Cardiac muscle cell (in vitro differentiated cells and primary cell): ENCODE data around the gene FBXO4. TPM values are rescaled to one million over a fixed set of nuclear protein-coding genes. Genes with fewer than 3 reads are reported as not detected.
A peak's percentile ranks its signal among the peaks of the same experiment; 100 is the strongest.

ENCODE experiments used
- DNase-seq, 2 donors: peaks; one replicate each; pipeline versions ENCODE4 v3.0.0 to v3.0.0-alpha.2; 2010 to 2017; ENCODE audit warnings: low read depth in 1 of 2, low spot score in 1 of 2
- H3K27ac ChIP-seq: fragments of 200-600 bp; sonication (generic); 2 replicates; pipeline ENCODE4 v1.5.1; 2016
- H3K27me3 ChIP-seq: fragments of 200-600 bp; sonication (generic); 2 replicates; pipeline ENCODE4 v1.6.0; 2016; ENCODE audit warnings: control low read depth
- H3K36me3 ChIP-seq: fragments of 200-600 bp; sonication (generic); 2 replicates; pipeline ENCODE4 v1.5.1; 2016; ENCODE audit warnings: control low read depth
- H3K4me1 ChIP-seq: fragments of 200-600 bp; sonication (generic); 2 replicates; pipeline ENCODE4 v1.8.1; 2017; ENCODE audit warnings: low read depth, mild to moderate bottlenecking, mixed run types
- H3K4me3 ChIP-seq: fragments of 200-600 bp; sonication (generic); 2 replicates; pipeline ENCODE4 v1.5.1; 2016; ENCODE audit warnings: mild to moderate bottlenecking
- H3K9me3 ChIP-seq: fragments of 200-600 bp; sonication (generic); 2 replicates; pipeline ENCODE4 v1.5.1; 2017; ENCODE audit warnings: low read depth, mild to moderate bottlenecking, control low read depth
- CTCF ChIP-seq: IDR thresholded peaks from 2 replicates; pipeline ENCODE4 v1.5.1; 2012; ENCODE audit warnings: low read depth, mild to moderate bottlenecking, low read length
- polyA plus RNA-seq: library from polyadenylated mRNA; unstranded; fragments of >200 nt; fragmentation: Nextera tagmentation; extraction: Ambion mirVana; gene quantifications from 2 replicates; pipeline ENCODE4 v1.2.1, GENCODE V29; 2016
- total RNA-seq: library from RNA; depleted of rRNA; stranded (reverse); fragments of >200 nt; gene quantifications from 2 replicates; pipeline ENCODE4 v1.2.3, GENCODE V29; 2016

The FBXO4 gene
- total RNA-seq: 5.8 and 7.1 TPM in 2 replicates
- polyA plus RNA-seq: 2.1 and 8.4 TPM in 2 replicates

- peak; percentile 77 for TF ChIP-seq CTCF
- H3K4me1 ChIP-seq: no peaks in the 10 kb centered on the region
- H3K36me3 ChIP-seq: peaks cover 10% of the 10 kb centered on the region
- no peaks in the 10 kb centered on the region for H3K9me3 ChIP-seq
- H3K27ac ChIP-seq: peak within 1 kb of the TSS; percentile 11
- peak; percentile 78 to 90 for DNase-seq
- H3K4me3 ChIP-seq: peak within 1 kb of the TSS; percentile 49
- no peaks in the 10 kb centered on the region for H3K27me3 ChIP-seq
These were observed at the start of gene FBXO4 for GRCh38 chr5:41924872-41925554. TSS of gene FBXO4 (plus strand) at chr5:41925281. CDS start at chr5:41925310, 29 bp downstream.

GRCh38 chr5:41876678-41877077 lies 48.4 kb upstream of the FBXO4 start:
- no peak for TF ChIP-seq CTCF
- no peaks in the 10 kb centered on the region for H3K4me1 ChIP-seq
- no peak overlapping the region for H3K27ac ChIP-seq
- no peaks in the 10 kb centered on the region for H3K27me3 ChIP-seq
- no peak overlapping the region for H3K4me3 ChIP-seq
- H3K36me3 ChIP-seq: no peaks in the 10 kb centered on the region
- DNase-seq: no peak
- no peaks in the 10 kb centered on the region for H3K9me3 ChIP-seq

- Histone ChIP-seq H3K27me3 (no peaks in the 10 kb centered on the region), H3K9me3 (no peaks in the 10 kb centered on the region), H3K4me1 (no peaks in the 10 kb centered on the region), H3K36me3 (no peaks in the 10 kb centered on the region), H3K4me3 (no peak overlapping the region), H3K27ac (no peak overlapping the region)
- DNase-seq: no peak
- TF ChIP-seq CTCF: no peak
These were observed 47.7 kb upstream of the FBXO4 start for GRCh38 chr5:41877408-41877807.

GRCh38 chr5:41878173-41878572 lies 46.9 kb upstream of the FBXO4 start:
- no peak overlapping the region for H3K27ac ChIP-seq
- no peaks in the 10 kb centered on the region for H3K9me3 ChIP-seq
- H3K27me3 ChIP-seq: no peaks in the 10 kb centered on the region
- no peaks in the 10 kb centered on the region for H3K4me1 ChIP-seq
- H3K4me3 ChIP-seq: no peak overlapping the region
- no peaks in the 10 kb centered on the region for H3K36me3 ChIP-seq
- no peak for DNase-seq
- TF ChIP-seq CTCF: no peak

GRCh38 chr5:41878643-41879478 lies 46.2 kb upstream of the FBXO4 start:
- H3K4me1 ChIP-seq: no peaks in the 10 kb centered on the region
- DNase-seq: no peak
- no peaks in the 10 kb centered on the region for H3K36me3 ChIP-seq
- H3K4me3 ChIP-seq: no peak overlapping the region
- no peaks in the 10 kb centered on the region for H3K27me3 ChIP-seq
- H3K27ac ChIP-seq: no peak overlapping the region
- no peaks in the 10 kb centered on the region for H3K9me3 ChIP-seq
- TF ChIP-seq CTCF: no peak
